Subcutaneous adipose tissue (tissue), 4 donors: Measurements from ENCODE around the gene TLR6. TPM values are rescaled to one million over a fixed set of nuclear protein-coding genes. Genes with fewer than 3 reads are reported as not detected.

Experiments used
- CTCF ChIP-seq: fragments of 450-650 bp; IDR thresholded peaks from one replicate; pipeline ENCODE4 v1.5.1; 2016; ENCODE audit warnings: low read depth, mild to moderate bottlenecking, control low read depth, antibody characterized with exemption, moderate library complexity
- small RNA-seq: library from RNA; depleted of rRNA; stranded (forward); fragments of <200 nt; gene quantifications from one replicate; pipeline ENCODE3, GENCODE V24; 2016
- total RNA-seq, 4 donors: library from RNA; depleted of rRNA; stranded (reverse); fragments of >200 nt; gene quantifications; one replicate each; pipeline ENCODE4 v1.1.0, GENCODE V29; 2016

The TLR6 gene
- total RNA-seq, 4 donors from 2014 or later, result 4.7 to 19.2 (median 10.7) TPM

GRCh38 chr4:38774181-38774955 lies 82.2 kb downstream of the TLR6 start:
- TF ChIP-seq CTCF, result no peak

Small RNA genes lying within 50 kb of the gene (small RNA-seq; reads per million reads assigned to genes)
- gene MIR574, result 164 reads per million, percentile 98 among the genes with 10 or more reads in this experiment

Other genes with a start within 250 kb of the TLR6 start
- 10 to 100 TPM; 46.0 to 73.1 (median 54.7) TPM for gene KLF3, start 192.6 kb downstream of the TLR6 start, total RNA-seq
- gene TLR10, start 73.8 kb downstream of the TLR6 start, total RNA-seq, result 1 to 10 TPM in 1 of 4 donors, under 1 TPM in 2, not detected in 1; 0.34 to 2.1 (median 0.44) TPM
- 10 to 100 TPM in 3 of 4 donors, 1 to 10 TPM in 1; 8.1 to 70.2 (median 32.1) TPM for gene TLR1, start 52.0 kb downstream of the TLR6 start, total RNA-seq
- gene FAM114A1, start 11.0 kb upstream of the TLR6 start, total RNA-seq, result 100 to 1,000 TPM in 3 of 4 donors, 10 to 100 TPM in 1; 87.4 to 164 (median 109) TPM
- 1 to 10 TPM in 1 of 4 donors, under 1 TPM in 1, not detected in 2; 0.49 to 1.0 TPM for gene TMEM156, start 175.6 kb upstream of the TLR6 start, total RNA-seq
- 10 to 100 TPM; 54.6 to 77.5 (median 64.7) TPM for gene KLHL5, start 205.4 kb upstream of the TLR6 start, total RNA-seq